GM12878 (cell line): ENCODE data around the gene GTF2F2. TPM values are rescaled to one million over a fixed set of nuclear protein-coding genes. Genes with fewer than 3 reads are reported as not detected.

Source experiments
- ASH2L ChIP-seq: fragments of 300-600, 200-600 bp; sonication (generic); IDR thresholded peaks from 2 replicates; pipeline ENCODE4 v1.6.1; 2017; ENCODE audit warnings: low read depth, mild to moderate bottlenecking, borderline replicate concordance
- ATF2 ChIP-seq: IDR thresholded peaks from 2 replicates; pipeline ENCODE4 v1.6.1; 2012; ENCODE audit warnings: low read length, inconsistent platforms
- BCL11A ChIP-seq: IDR thresholded peaks from 2 replicates; pipeline ENCODE4 v1.6.1; 2011; ENCODE audit warnings: low read depth, low read length
- CHD1 ChIP-seq: IDR thresholded peaks from 2 replicates; pipeline ENCODE4 v1.6.1; 2012; ENCODE audit warnings: low read depth, low read length, improper control_type of control experiment
- EZH2 ChIP-seq: IDR thresholded peaks from 2 replicates; pipeline ENCODE4 v1.6.1; 2012; ENCODE audit warnings: low read depth, mild to moderate bottlenecking, control low read depth, inconsistent platforms, low read length, borderline replicate concordance; ENCODE audit not compliant: control insufficient read depth
- NBN ChIP-seq: fragments of 450-650 bp; IDR thresholded peaks from 2 replicates; pipeline ENCODE4 v1.6.1; 2016
- NFIC ChIP-seq: IDR thresholded peaks from 2 replicates; pipeline ENCODE4 v1.6.1; 2012; ENCODE audit warnings: low read depth, mild to moderate bottlenecking, inconsistent platforms, low read length, moderate library complexity
- NFYB ChIP-seq: IDR thresholded peaks from 2 replicates; pipeline ENCODE4 v1.6.1; 2011; ENCODE audit warnings: low read depth, mild to moderate bottlenecking, low read length, improper control_type of control experiment, moderate library complexity; ENCODE audit not compliant: insufficient read depth
- PBX3 ChIP-seq: IDR thresholded peaks from 2 replicates; pipeline ENCODE4 v1.6.1; 2011; ENCODE audit warnings: mild to moderate bottlenecking, low read depth, low read length, moderate library complexity; ENCODE audit not compliant: insufficient replicate concordance
- RAD51 ChIP-seq: fragments of 450-650 bp; IDR thresholded peaks from 2 replicates; pipeline ENCODE4 v1.6.1; 2016; ENCODE audit warnings: moderate library complexity, mild to moderate bottlenecking, inconsistent platforms
- SRF ChIP-seq, 2 experiments: IDR thresholded peaks; 2 replicates each; pipeline ENCODE4 v1.6.1; 2011; ENCODE audit warnings: low read depth in 2 of 2, low read length in 2 of 2, mild to moderate bottlenecking in 1 of 2, moderate library complexity in 1 of 2
- ZBTB33 ChIP-seq: fragments of 450-650 bp; IDR thresholded peaks from 2 replicates; pipeline ENCODE4 v1.6.1; 2017; ENCODE audit warnings: mild to moderate bottlenecking
- ZBTB40 ChIP-seq: fragments of 450-650 bp; IDR thresholded peaks from 2 replicates; pipeline ENCODE4 v1.6.1; 2016; ENCODE audit warnings: mild to moderate bottlenecking, moderate library complexity, borderline replicate concordance
- ZNF274 ChIP-seq: IDR thresholded peaks from one replicate; pipeline ENCODE4 v1.8.0; 2011; ENCODE audit not compliant: insufficient read length, insufficient read depth
- ZNF384 ChIP-seq: IDR thresholded peaks from 2 replicates; pipeline ENCODE4 v1.6.1; 2012; ENCODE audit warnings: low read depth, mild to moderate bottlenecking, low read length, improper control_type of control experiment, borderline replicate concordance
- ZNF592 ChIP-seq: fragments of 450-650 bp; IDR thresholded peaks from 2 replicates; pipeline ENCODE4 v1.6.1; 2017; ENCODE audit warnings: mild to moderate bottlenecking, moderate library complexity
- polyA plus RNA-seq, 11 experiments: library from polyadenylated mRNA; depleted of rRNA in 4 of 11; unstranded in 6 of 11; stranded (reverse) in 5 of 11; fragments of >200 nt; fragmentation: Nextera tagmentation in 4 of 11; fragmentation: Illumina TruSeq in 1 of 11; extraction: Ambion mirVana in 4 of 11; extraction: Trizol in 1 of 11; gene quantifications; 1 replicate in 1 of 11; 2 replicates in 10 of 11; pipeline versions ENCODE4 v1.2.1 to v1.2.3, GENCODE V29; 2011 to 2016; ENCODE audit warnings: inconsistent platforms in 2 of 11, missing spikeins in 2 of 11, low read depth in 1 of 11
- total RNA-seq, 4 experiments: library from RNA; depleted of rRNA in 3 of 4; stranded (reverse); fragments of >200 nt in 3 of 4; fragmentation: Illumina TruSeq in 1 of 4; extraction: Trizol in 1 of 4; gene quantifications; 2 replicates each; pipeline versions ENCODE4 v1.2.1 to v1.2.3, GENCODE V29; 2013 to 2021

GTF2F2 gene
- total and polyA plus RNA-seq, 10 of the 15 experiments (the other 5 are each of a cell fraction or from before 2014, with no cell fraction given) = 14.5 to 30.8 (median 22.6) TPM

- TF ChIP-seq ZBTB40 (no peak), ZBTB33 (no peak), RAD51 (peak; percentile 70), ZNF592 (no peak), NFIC (no peak), NFYB (no peak), CHD1 (no peak), NBN (no peak), BCL11A (no peak), ASH2L (no peak), EZH2 (no peak), SRF (IDR thresholded peaks at IDR 0.05; ENCODE audit: low read depth in 2 of 2, low read length in 2 of 2) (no peak), PBX3 (peak; percentile 65), ZNF274 (no peak), ZNF384 (peak; percentile 80), ATF2 (no peak)
These were observed 177.3 kb downstream of the GTF2F2 start (continued) for GRCh38 chr13:45297456-45298205.
